Astrocyte (in vitro differentiated cells and primary cell): ENCODE measurements around the gene C17orf50. TPM values are rescaled to one million over a fixed set of nuclear protein-coding genes. Genes with fewer than 3 reads are reported as not detected.

Experiments
- DNase-seq: peaks from one replicate; pipeline ENCODE4 v3.0.0-alpha.2; 2010; ENCODE audit warnings: low read depth
- FAIRE-seq: peaks from 2 replicates; lab custom pipeline; 2011; peaks lifted over from hg19 to GRCh38; lab: Jason Lieb, UNC
- H2AFZ ChIP-seq: 2 replicates; pipeline ENCODE4 v1.6.0; 2012; ENCODE audit warnings: low read depth, low read length, inconsistent platforms
- H3K27ac ChIP-seq: 2 replicates; pipeline ENCODE4 v1.5.1; 2011; ENCODE audit warnings: low read depth, low read length, inconsistent platforms
- H3K27me3 ChIP-seq: 2 replicates; pipeline ENCODE4 v1.6.0; 2011; ENCODE audit warnings: low read length, inconsistent platforms; ENCODE audit not compliant: insufficient read depth
- H3K36me3 ChIP-seq: 2 replicates; pipeline ENCODE4 v1.5.1; 2011; ENCODE audit warnings: low read length, inconsistent platforms; ENCODE audit not compliant: insufficient read depth
- H3K4me1 ChIP-seq: 2 replicates; pipeline ENCODE4 v1.5.1; 2011; ENCODE audit warnings: low read length, inconsistent platforms; ENCODE audit not compliant: insufficient read depth
- H3K4me2 ChIP-seq: 2 replicates; pipeline ENCODE4 v1.6.0; 2012; ENCODE audit warnings: low read length, inconsistent platforms
- H3K4me3 ChIP-seq: 2 replicates; pipeline ENCODE4 v1.5.1; 2011; ENCODE audit warnings: low read depth, mild to moderate bottlenecking, low read length, inconsistent platforms; ENCODE audit not compliant: insufficient read depth
- H3K79me2 ChIP-seq: 2 replicates; pipeline ENCODE4 v1.6.0; 2012; ENCODE audit warnings: mild to moderate bottlenecking, low read length, inconsistent platforms; ENCODE audit not compliant: insufficient read depth
- H3K9ac ChIP-seq: 2 replicates; pipeline ENCODE4 v1.6.0; 2012; ENCODE audit warnings: mild to moderate bottlenecking, low read length, inconsistent platforms
- H3K9me3 ChIP-seq: 2 replicates; pipeline ENCODE4 v1.5.1; 2012; ENCODE audit warnings: low read depth, mild to moderate bottlenecking, low read length, inconsistent platforms; ENCODE audit not compliant: insufficient read depth
- H4K20me1 ChIP-seq: 2 replicates; pipeline ENCODE4 v1.6.0; 2012; ENCODE audit warnings: low read length, inconsistent platforms; ENCODE audit not compliant: insufficient read depth
- H3K27ac Mint-ChIP-seq: one replicate; pipeline ENCODE4 v1.8.0; 2021; ENCODE audit warnings: mild to moderate bottlenecking, mixed read lengths; ENCODE audit not compliant: unreplicated experiment
- H3K27me3 Mint-ChIP-seq: one replicate; pipeline ENCODE4 v1.8.0; 2021; ENCODE audit warnings: low read depth, mixed read lengths; ENCODE audit not compliant: unreplicated experiment
- H3K36me3 Mint-ChIP-seq: one replicate; pipeline ENCODE4 v1.8.0; 2021; ENCODE audit warnings: low read depth, mixed read lengths; ENCODE audit not compliant: unreplicated experiment
- H3K4me1 Mint-ChIP-seq: one replicate; pipeline ENCODE4 v1.8.0; 2021; ENCODE audit warnings: low read depth, mixed read lengths; ENCODE audit not compliant: unreplicated experiment
- H3K4me3 Mint-ChIP-seq: one replicate; pipeline ENCODE4 v1.8.0; 2021; ENCODE audit warnings: mild to moderate bottlenecking, moderate library complexity, mixed read lengths; ENCODE audit not compliant: unreplicated experiment
- H3K9me3 Mint-ChIP-seq: one replicate; pipeline ENCODE4 v1.8.0; 2021; ENCODE audit warnings: mild to moderate bottlenecking, mixed read lengths; ENCODE audit not compliant: unreplicated experiment
- CTCF ChIP-seq: IDR thresholded peaks from 2 replicates; pipeline ENCODE4 v1.5.1; 2011; ENCODE audit warnings: low read depth, mild to moderate bottlenecking, inconsistent platforms, low read length, moderate library complexity; ENCODE audit not compliant: insufficient read depth
- EZH2 ChIP-seq: IDR thresholded peaks from 2 replicates; pipeline ENCODE4 v1.6.1; 2012; ENCODE audit warnings: mild to moderate bottlenecking, low read length, inconsistent platforms; ENCODE audit not compliant: insufficient read depth
- total RNA-seq: library from RNA; stranded (reverse); gene quantifications from 2 replicates; pipeline ENCODE4 v1.2.1, GENCODE V29; 2021

C17orf50 gene
- total RNA-seq, 1 donor from 2014 or later = not detected

DNA sequence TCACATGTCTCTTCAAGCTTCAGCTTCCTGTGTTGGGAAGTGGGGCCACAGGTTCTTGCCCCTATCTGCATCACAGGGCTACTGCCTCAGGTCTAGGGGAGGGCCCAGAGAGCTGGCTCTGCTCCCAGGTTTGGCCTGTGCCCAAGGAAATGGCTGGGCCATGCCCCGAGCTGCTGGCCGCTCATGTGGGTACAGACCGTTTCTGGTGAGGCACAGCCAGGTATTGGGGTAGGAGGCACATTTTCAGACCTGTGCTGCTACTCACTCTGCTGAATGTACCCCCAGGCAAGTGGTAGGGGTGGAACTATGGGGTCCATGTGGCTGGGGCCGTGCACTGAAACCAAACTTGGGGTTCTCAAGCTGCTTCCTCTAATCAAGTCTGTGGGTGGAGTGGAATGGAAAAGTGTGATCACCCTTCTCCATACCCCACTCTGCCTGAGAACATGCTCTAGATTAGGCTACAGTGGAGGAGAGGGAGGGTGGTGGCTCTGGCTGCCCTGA, 12.3 kb upstream of the C17orf50 start:
- TF ChIP-seq CTCF = no peak
- TF ChIP-seq EZH2 = no peak
- FAIRE-seq = no peak
- H3K9ac ChIP-seq = no peak overlapping the region
- no peak overlapping the region for H3K4me3 ChIP-seq
- Mint-ChIP-seq H3K4me3 (no peak overlapping the region), H3K27me3 (peaks cover 52% of the 10 kb centered on the region), H3K27ac (no peak overlapping the region), H3K36me3 (no peaks in the 10 kb centered on the region), H3K9me3 (peaks cover 1% of the 10 kb centered on the region), H3K4me1 (no peaks in the 10 kb centered on the region)
- no peak overlapping the region for H3K4me2 ChIP-seq
- no peaks in the 10 kb centered on the region for H3K79me2 ChIP-seq
- H3K36me3 ChIP-seq = no peaks in the 10 kb centered on the region
- H2AFZ ChIP-seq = no peak overlapping the region
- peaks cover 6% of the 10 kb centered on the region for H3K4me1 ChIP-seq
- H4K20me1 ChIP-seq = no peaks in the 10 kb centered on the region
- no peak for DNase-seq
- no peaks in the 10 kb centered on the region for H3K9me3 ChIP-seq
- H3K27me3 ChIP-seq = peaks cover 14% of the 10 kb centered on the region
- H3K27ac ChIP-seq = no peak overlapping the region

GRCh38 chr17:35748979-35749378, 11.7 kb upstream of the C17orf50 start:
- H3K27me3 Mint-ChIP-seq = peaks cover 50% of the 10 kb centered on the region

More at GRCh38 chr17:35748979-35749378, 11.7 kb upstream of the C17orf50 start:
- H3K4me1 ChIP-seq = peaks cover 6% of the 10 kb centered on the region
- peaks cover 14% of the 10 kb centered on the region for H3K27me3 ChIP-seq
- no peak overlapping the region for H3K27ac ChIP-seq
- H3K36me3 Mint-ChIP-seq = no peaks in the 10 kb centered on the region
- H3K27ac Mint-ChIP-seq = no peak overlapping the region
- no peaks in the 10 kb centered on the region for H4K20me1 ChIP-seq
- no peaks in the 10 kb centered on the region for H3K79me2 ChIP-seq
- no peak for FAIRE-seq
- H3K36me3 ChIP-seq = no peaks in the 10 kb centered on the region
- no peaks in the 10 kb centered on the region for H3K9me3 Mint-ChIP-seq
- no peak overlapping the region for H3K4me3 ChIP-seq
- H3K4me2 ChIP-seq = no peak overlapping the region
- no peak overlapping the region for H3K4me3 Mint-ChIP-seq
- H2AFZ ChIP-seq = no peak overlapping the region
- H3K9ac ChIP-seq = no peak overlapping the region
- H3K9me3 ChIP-seq = no peaks in the 10 kb centered on the region
- no peak for DNase-seq
- no peaks in the 10 kb centered on the region for H3K4me1 Mint-ChIP-seq
- TF ChIP-seq CTCF (no peak), EZH2 (no peak)
